Measurements from ENCODE around the gene SLC29A1.

DNA sequence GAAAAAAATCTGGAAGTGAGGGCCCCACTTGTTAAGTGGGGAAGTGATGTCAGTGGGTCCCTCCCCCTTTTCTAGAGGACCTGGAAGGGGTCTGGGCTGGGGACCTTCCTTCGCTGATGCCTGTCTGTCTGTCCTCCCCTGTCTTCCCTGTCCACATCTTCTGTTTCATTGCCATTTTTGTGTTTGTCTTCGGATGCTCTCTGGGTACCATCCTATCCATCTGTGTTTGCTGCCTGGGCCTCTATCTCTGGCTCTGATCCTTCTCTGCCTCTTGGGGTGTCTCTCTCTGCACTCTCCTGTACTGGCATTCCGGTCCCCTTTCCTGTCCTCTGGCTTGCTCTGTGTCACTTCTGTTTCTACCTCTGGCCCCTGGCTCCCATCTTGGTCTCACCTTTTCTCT, 49.1 kb downstream of the SLC29A1 start:
- TF ChIP-seq, protein P1, sequence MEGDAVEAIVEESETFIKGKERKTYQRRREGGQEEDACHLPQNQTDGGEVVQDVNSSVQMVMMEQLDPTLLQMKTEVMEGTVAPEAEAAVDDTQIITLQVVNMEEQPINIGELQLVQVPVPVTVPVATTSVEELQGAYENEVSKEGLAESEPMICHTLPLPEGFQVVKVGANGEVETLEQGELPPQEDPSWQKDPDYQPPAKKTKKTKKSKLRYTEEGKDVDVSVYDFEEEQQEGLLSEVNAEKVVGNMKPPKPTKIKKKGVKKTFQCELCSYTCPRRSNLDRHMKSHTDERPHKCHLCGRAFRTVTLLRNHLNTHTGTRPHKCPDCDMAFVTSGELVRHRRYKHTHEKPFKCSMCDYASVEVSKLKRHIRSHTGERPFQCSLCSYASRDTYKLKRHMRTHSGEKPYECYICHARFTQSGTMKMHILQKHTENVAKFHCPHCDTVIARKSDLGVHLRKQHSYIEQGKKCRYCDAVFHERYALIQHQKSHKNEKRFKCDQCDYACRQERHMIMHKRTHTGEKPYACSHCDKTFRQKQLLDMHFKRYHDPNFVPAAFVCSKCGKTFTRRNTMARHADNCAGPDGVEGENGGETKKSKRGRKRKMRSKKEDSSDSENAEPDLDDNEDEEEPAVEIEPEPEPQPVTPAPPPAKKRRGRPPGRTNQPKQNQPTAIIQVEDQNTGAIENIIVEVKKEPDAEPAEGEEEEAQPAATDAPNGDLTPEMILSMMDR (IDR thresholded peaks at IDR 0.05): no peak
- TF ChIP-seq POLR2A (IDR thresholded peaks at IDR 0.05): no peak
